NCI-H526 (cell line): ENCODE measurements around the gene SPSB3.

ENCODE experiments used
- DNase-seq, 2 experiments: peaks; one replicate each; lab custom pipeline; 2025; lab: John Stamatoyannopoulos, UW

Gene SPSB3

DNA sequence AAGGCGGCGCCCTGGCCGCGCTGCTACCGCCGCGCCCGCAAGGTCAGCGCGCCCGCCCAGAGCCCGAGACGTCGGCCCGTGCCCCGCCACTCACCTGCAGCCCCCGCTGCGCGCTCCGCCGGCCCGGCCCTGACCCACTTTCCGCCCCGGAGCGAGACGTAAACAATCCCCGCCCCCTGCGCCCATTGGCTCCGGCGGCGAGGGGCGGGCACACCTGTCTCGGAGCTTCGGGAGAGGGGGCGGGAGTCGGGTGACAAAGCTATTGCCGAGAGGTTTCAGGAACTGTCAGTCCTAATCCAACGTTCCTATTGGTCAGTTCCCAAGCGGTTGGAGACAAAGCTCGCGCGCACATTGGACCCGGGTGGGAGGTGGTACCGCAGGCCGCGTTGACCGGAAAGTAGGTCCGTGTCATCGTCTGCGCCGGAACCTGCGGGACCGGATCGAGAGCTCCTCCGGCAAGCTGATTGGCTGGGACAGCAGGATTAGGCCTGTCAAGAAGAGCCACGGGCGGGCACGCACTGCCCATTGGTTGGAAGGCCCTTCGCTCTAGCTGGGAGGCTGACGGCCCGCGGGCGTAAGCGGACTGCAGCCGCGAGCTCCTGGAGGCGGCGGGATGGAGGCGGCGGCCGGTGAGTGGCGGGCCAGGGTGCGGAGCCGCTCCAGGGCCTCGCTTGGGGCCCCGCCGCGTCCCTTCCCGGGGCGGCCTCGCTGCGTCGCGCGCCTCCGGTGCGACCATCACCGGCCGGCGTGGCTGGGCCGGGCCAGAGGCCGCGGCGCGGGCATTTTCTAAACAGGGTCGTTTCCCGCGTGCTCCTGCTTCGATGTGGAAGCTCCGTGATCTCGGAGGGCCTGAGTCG, at the start of gene SPSB3, which contains the start of gene NUBP2:
SPSB3 (minus strand) TSS at position 164 of the 857 bp plus-strand sequence. CDS start 1,088 bp downstream, outside the sequence.
NUBP2 (plus strand) TSS at position 553 of the 857 bp plus-strand sequence; CDS start at position 614, 61 bp downstream.
- DNase-seq = peak; percentile 97 to 98

DNA sequence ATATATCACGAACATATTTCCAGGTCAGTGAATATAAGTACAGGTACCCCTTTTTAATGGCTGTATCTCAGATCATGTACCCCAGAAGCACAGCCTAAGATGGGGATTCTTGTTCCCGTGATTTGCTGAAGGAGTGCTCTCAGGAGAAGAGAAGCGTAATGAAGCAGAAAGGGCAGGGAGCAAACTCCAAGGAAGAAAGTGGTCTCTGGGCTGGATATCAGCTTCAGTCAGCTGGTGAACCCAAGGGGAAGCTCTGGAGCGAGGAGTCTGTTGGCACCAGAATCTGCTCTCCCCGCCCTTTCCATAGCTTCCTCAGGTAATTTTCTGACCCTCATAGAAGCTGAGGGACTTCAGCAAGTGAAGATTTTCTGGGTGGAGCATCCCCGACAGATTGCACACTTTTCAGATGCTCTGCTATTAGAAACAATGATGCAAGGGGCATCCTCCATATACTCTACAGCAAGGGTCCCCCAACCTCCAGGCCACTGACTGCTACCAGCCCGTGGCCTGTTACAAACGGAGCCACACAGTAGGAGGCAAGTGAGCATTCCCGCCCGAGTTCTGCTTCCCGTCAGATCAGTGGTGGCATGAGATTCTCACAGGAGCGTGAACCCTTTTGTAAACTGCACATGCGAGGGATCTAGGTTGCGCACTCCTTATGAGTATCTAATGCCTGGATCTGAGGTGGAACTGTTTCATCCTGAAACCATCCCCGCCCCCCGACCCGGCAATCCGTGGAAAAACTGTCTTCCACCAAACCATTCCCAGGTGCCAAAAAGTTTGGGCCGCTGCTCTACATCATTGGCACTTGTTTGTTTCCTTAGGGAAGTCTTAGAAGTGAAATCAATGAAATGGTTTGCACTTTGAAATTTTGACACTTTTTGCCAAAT, 49.1 kb upstream of the SPSB3 start:
- no peak for DNase-seq

DNA sequence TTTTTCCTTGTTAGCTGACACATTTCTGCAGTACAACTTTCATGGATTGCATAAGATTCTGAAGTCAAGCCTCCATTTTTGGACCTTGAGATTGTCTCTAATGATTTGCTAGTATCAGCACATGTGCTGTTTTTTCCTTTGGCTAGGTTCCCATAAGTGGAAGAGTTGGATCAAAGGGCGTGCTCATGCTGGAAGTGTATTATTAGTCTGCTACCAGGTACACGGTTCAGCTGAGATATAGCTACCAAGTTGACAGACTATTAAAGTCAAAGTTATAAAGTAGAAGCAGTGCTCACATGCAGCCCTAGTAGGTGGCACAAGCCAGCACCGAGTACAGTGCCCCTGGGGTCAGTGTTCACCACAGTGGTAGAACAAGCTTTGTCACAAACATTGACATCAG, 47.8 kb upstream of the SPSB3 start:
- DNase-seq = no peak

DNA sequence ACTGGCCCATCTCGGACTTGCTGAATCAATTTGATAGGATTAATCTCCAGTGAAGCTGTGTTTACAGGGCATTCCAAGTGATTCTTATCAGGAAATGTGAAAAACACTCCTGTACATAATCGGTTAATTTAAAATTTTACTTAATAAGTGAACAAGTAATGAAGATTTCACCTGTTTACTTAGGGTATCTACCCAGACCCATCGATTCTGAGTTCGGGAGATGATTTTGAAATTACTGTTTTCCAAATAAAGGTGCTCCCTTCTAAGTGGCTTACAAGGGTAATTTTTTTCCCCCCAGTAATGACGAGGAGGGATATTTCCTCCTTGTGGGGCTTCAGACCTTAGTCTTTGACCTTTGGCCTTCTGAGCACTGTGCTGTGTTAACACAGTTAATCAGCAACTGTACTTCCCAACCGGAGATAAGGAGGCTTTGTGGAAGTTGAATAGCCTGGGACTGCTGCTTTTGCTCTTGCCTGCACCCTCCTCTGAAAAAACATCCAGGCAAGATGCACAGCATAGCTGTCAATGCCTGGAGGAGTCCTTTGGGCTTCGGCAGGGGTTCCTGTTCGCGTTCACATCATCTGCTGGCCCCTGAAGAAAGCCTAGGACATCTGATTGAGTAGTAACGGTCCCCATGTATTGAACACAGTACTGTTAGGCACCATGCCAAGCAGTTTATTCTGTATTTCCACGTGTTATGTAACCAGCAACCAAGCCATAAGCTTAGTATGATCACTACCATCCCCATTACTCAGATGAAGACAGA, 46.5 kb upstream of the SPSB3 start:
- DNase-seq = no peak

DNA sequence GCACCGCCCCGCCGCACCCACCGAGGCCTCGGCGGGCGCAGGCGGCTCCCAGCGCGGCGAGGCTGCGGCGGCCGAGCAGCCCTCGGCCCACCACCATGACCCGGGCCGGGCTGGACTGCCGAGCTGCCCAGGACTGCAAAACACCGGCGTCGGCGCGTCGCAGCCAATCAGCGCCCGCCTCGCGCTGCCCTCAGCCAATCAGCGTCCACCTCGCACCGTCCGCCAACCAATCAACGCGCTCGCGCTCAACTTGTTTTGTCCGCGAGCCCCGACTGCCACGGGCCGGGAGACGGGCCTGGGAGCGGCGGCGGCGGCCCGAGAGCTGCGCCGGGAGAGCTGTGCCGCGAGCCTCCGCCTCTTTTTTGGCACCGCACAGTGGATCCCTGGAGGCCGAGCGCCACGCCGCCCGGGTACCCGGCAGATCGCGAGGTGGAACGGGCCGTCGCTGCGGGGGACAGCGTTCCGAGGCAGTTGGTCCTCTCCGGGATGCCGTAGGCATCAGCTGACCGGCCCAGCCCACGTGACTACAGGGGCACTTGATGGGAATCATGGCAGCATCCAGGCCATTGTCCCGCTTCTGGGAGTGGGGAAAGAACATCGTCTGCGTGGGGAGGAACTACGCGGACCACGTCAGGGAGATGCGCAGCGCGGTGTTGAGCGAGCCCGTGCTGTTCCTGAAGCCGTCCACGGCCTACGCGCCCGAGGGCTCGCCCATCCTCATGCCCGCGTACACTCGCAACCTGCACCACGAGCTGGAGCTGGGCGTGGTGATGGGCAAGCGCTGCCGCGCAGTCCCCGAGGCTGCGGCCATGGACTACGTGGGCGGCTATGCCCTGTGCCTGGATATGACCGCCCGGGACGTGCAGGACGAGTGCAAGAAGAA, 44.6 kb upstream of the SPSB3 start, which contains the start of the genes FAHD1 and HAGH:
FAHD1 (plus strand) TSS at position 516 of the 883 bp plus-strand sequence; CDS start at position 549, 33 bp downstream.
HAGH (minus strand) TSS at position 135 of the 883 bp plus-strand sequence; CDS start at position 97, 38 bp downstream.
- DNase-seq = peak; percentile 55 to 90

DNA sequence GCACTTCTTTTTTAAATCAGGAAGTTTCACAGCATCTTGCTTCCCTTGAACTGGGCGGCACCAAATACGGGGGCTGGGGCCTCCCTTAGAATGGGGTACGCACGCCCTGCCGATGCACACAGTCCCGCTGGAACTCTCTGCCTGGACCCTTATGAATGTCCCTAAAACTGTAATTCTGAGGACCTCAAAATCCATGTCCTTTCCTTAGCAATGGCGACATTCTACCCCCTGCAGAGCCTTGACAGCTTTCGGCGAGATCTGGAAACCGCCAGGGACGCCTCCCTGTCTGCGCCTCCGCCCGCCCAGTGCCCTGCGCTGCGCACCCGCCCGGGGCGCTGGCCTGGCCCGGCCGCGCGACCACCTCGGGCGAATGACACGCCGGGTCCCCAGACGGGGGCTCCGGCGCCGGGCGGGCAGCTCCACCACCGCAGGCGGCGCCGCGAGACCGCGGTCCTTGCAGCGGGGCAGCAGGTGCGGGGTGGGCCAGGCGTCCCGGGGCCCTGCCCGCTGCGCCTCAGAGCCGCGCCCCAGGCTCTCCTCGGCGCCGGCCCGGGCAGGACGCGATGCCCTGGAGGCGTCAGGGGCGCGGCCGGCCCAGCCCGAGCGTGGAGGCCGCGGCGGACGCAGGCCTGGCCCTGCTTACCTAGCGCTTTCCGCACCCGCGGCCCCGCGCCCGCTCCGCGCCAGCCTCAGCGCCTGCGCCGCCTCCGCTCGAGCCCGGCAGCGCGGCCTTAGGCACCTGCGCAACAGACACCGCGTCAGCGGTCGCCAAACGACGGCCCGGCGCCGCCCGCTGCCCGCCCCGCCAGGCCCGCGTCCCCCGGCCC, 43.7 kb upstream of the SPSB3 start:
- DNase-seq = peak in 1 of 2 experiments; percentile 71

DNA sequence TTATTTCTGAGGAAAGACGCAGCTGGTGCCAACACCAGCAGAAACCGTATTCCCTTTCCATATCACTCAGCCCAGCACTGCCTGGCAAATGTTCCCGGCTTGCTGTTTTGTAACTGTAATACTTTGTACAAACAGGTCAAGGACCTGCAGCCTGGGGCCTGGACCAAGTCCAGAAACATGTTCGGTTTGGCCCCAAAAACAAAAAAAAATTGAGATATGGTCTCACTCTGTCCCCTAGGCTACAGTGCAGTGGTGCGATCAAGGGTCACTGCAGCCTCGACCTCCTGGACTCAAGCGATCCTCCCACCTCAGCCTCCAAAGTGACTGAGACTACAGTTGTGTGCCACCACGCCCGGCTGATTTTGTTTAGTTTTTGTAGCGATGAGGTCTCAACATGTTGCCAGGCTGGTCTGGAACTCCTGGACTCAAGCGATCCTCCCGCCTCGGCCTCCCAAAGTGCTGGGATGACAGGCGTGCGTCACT, 43.1 kb upstream of the SPSB3 start:
- no peak for DNase-seq

DNA sequence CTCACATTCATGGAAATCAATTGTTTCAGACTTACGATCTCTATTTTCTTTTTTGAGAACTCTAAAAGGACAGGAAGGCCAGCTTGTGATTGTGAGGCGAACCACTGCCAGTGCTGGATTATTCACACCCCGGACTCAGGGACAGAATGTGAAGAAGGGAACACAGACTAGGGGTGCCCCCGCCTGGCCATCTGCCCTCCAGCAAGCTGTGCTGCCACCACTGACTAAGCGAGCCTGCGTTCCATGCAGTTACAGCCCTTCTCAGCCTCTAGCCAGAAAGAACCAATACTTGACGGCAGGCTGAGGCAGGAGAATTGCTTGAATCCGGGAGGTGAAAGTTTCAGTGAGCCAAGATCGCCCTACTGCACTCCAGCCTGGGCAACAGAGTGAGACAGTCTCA, 41.5 kb upstream of the SPSB3 start:
- peak in 1 of 2 experiments; percentile 35 for DNase-seq

DNA sequence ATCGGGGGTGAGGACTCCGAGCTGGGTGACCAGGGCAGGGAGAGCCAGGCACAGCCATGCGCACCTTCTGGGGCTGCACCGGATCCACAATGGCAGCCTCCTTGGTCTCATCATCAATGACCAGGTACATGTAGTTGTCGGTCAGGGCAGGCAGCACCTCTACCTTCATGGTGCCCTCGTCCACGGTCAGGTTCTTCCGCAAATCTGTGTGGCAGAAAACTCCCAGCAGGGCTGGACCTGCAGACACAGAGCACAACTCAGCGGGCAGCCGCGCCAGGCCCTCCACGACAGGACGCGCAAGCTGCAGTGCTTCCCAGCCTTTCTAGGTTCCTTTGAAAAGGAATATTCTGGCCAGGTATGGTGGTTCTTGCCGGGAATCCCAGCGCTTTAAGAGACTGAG, 40.4 kb upstream of the SPSB3 start:
- DNase-seq = no peak

DNA sequence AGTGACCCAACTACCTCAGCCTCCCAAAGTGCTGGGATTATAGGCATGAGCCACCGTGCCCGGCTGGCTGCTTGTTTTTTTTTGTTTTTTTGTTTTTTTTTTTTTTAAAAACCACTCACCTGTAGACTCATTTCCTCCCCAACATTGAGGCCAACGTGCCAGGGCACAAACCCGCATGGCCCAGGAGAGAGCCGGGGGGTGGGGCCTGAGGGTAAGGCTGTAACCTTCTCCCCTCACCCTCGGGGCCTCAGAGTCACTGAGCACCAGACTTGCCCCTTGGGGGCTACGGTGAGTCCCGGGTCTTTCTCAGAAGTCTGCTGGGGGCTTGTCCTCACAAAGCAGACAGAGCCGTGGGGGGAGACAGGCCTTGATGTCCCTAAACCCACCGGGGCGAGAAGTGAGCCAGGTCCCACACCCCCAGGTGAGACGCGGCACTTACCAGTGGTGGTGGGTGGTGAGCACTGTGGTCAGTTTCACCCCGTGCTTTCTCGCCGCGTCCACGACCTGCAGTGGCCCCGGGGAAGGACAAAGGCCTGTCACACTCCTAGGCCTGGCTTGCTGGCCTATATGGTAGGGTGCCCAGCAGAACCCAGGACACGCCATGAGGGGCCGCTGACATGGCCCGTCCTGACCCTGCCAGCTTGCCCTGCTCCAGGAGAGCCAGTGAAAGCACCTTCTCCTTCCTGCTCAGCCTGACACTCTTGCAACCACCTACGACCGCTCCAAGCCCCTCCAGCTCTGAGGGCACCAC, 39.7 kb upstream of the SPSB3 start:
- DNase-seq = no peak

DNA sequence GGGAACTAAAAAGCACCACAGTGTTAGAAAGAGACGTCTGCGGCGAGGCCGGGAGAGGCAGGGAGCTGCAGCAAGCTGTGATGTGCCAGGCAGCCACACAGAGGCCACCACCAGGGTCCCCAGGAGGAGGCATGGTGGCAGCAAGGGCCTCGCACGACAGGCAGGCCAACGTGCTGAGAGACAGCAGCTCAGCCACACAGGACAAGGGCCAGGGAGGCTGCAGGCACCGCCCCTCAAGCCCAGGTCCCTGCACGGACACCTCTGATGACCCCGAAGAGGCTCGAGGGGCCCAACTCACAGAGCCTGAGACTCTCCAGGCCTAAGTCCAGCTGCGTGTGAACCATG, 38.5 kb upstream of the SPSB3 start:
- no peak for DNase-seq

DNA sequence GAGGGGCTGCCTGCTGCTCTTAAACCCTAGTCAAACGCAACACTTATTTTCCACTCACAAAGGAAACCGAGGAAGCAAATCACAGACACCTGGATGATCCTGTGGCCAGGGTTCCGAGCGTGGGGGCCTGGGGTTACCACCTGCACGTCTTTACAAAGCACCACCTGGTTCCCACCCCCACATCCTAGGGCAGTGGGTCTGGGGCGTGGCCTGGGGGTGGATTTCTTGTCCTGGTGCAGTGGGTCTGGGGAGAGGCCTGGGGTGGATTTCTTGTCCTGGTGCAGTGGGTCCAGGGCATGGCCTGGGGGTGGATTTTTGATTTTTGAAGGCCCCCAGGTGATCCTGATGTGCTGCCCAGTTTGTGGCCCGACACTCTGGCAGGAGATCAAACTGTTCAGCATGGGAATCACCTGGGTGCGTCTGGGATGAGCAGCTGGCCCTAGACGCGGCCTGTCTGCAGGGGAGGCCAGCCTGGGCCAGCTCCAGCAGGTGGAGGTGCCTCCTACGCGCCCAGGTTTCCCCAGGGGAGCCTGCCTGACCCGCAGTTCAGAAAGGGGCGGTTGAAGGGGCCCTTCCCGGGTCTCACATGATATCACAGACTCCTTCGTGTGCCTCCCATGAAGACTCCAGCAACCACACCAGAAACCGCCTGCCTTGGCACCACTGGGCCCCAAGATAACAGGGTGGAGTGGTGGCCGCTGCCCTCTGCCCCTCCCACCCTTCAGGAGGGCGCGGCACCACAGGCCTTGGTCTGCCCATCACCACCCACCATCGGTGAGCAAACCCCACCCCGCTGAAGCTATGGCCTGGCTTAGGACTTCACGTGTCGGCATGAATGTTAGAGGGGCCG, 38.0 kb upstream of the SPSB3 start:
- no peak for DNase-seq

DNA sequence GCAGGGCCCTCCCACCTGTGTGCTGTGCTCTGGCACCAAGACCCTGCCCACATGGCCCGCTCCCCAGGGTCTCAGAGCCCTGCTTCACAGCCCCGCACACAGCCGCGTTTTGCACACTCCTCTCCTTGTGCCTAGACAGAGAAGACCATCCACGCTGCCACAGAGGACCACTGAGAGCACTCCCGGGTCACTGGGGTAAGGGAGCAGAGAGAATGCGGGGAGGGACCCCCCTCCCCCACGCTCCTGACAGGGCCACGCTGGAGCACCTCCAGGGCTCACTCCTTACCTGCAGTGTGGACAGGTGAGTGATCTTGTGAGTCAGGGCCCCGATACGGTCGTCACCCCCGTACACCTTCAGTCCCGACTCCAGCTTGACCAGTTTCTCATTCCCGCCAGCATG, 37.2 kb upstream of the SPSB3 start:
- no peak for DNase-seq

DNA sequence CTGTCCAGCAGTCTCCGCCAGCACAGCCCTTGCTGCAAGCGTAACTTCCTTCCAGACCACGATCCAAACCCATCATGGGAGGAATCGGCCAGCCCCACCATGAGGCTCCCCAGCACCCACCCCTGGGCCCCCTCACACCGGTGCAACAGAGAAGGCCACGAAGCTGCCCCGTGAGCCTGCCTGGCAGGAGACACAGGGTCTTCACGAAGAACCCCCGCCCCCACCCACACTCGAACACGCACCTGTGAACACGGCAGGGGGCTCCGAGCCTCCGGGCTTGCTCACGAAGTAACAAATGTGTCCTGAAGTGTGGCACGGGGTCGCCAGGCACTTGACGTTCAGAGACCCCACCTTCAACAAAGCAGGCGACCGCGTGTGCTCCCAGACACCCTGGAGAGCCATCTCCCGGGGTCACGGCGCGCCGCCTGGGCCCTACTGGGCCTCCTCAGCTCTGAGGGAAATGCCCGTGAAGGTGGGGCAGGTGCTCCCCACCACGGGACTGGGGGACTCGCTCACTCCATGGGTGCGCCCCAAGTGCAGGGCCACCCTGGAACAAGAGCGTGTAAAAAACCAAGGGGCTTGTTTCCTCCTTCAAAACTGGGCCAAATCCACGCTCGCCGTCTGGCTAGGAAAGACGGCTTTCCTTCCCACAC, 36.6 kb upstream of the SPSB3 start:
- no peak for DNase-seq

DNA sequence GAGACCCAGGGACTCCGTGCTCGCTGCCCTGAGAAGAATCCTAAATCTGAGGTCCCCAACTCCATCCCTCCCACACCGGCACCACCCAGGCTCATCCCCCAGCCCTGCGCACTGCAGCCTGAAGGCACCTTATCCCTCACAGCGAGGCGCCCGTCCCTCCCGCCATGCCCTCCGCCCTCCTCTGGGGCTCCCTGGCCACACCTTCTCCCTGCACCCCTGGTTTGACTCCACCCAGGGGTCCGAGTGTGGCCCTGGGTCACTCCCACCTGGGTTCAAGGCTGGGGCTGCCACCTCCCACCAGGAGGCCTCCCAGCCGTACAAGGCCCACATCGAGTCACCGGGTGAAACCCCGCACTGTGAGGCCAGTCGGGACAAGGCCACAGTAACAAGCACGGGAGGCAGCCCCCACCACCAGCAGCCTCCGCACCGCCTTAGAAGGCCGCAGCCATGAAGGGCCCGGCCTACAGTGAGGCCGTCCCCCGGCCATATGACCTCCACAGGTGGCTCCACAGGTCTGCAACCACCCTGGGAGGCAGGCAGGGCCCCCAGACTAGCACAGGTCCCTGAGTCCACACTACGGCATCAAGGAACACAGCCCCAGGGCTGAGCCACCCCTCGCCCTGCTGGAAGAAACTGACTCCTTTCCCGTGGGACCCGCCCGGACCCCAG, 36.0 kb upstream of the SPSB3 start:
- no peak for DNase-seq

DNA sequence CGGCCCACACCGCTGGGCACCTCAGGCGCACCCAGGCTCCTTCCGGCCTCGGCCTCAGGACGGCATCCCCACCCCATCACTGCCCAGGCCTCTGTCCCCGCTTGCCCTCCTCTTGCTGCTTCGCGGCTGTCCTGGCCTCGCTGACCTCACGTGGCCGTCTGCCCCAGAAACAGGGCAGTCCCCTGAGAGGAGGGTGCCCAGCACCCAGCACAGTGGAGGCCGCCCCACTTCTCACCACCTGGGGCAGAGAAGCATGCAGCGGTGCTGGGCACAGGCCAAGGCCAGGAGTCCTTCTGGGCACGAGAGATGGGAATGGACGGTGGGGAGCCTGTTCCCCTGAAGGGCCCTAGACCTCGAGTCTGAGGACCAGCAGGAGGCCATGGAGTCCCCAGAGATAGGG, 35.3 kb upstream of the SPSB3 start:
- DNase-seq = no peak

DNA sequence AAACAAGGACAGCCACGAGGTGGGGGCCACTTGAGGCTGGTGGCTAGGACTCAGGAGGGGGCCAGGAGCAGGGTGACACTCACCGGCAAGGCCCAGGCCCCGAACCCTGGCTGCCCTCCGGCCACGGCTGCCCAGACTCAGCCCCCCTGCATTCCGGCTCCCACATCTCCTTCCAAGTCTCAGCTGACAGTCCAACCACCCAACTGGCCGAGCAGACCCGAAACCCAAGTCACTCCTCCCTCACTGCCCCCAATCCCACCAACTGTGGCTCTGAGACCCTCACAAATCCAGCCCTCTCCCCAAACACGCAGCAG, 34.9 kb upstream of the SPSB3 start:
- no peak for DNase-seq
